Measurements from ENCODE around the gene CNTN4.

The CNTN4 gene

DNA sequence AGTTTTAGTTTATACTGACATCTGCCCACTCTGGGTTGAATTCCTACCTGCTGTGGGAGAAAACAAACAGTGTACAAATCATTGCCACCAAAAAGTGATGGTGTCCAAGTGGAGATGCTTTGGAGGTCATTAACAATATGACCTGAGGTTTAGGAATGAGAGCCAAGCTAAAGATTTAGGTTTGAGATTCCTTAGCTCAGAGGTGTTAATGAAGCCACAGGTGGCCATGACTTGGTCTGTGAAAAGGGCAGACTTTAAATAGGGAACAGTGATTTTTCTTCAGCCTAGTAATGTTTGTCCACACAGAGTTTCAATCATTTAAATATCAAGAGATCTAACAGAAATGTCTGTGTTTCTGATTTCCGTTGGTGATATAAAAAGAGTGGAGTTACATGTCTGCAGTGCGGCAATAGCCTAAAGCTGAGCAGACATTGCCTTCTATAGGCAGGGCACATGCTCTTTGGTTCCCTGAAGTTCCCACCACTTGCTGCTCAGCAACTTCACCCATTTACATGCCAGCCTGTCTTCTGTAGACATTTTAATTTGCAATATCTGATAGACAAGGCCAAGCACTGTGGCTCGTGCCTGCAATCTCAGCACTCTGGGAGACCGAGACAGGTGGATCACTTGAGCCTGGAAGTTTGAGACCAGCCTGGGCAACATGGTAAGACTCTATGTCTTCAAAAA, 588.3 kb downstream of the CNTN4 start:
- TF ChIP-seq, protein P1, sequence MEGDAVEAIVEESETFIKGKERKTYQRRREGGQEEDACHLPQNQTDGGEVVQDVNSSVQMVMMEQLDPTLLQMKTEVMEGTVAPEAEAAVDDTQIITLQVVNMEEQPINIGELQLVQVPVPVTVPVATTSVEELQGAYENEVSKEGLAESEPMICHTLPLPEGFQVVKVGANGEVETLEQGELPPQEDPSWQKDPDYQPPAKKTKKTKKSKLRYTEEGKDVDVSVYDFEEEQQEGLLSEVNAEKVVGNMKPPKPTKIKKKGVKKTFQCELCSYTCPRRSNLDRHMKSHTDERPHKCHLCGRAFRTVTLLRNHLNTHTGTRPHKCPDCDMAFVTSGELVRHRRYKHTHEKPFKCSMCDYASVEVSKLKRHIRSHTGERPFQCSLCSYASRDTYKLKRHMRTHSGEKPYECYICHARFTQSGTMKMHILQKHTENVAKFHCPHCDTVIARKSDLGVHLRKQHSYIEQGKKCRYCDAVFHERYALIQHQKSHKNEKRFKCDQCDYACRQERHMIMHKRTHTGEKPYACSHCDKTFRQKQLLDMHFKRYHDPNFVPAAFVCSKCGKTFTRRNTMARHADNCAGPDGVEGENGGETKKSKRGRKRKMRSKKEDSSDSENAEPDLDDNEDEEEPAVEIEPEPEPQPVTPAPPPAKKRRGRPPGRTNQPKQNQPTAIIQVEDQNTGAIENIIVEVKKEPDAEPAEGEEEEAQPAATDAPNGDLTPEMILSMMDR (IDR thresholded peaks at IDR 0.05; ENCODE audit: insufficient read depth, low read depth, low read length, missing control alignments): no peak
- DNase-seq (ENCODE audit: low read depth): no peak
- no peak overlapping the region for H3K4me3 ChIP-seq (ENCODE audit: low read length)

- TF ChIP-seq, protein P1 (IDR thresholded peaks at IDR 0.05; ENCODE audit: insufficient read depth, low read depth, low read length, missing control alignments): no peak
Measured at GRCh38 chr3:2697589-2697988, 598.9 kb downstream of the CNTN4 start.

DNA sequence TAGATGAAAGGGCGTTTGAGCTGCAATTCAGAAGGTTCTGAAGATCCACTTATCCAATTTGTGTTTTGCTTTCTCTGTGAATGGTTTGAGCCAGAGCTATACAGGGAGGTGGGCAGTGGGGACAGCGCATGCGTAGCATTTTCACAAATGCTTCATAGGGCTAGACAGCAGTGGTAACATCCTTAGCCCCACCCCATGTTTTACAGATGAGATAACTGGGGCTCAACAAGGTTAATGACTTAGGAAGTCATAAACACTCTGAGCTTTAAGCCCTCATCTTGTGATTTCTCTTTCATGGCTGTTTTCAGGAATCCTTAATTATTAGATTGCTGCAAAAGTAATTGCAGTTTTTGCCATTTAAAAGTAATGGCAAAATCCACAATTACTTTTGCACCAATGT, 602.8 kb downstream of the CNTN4 start:
- TF ChIP-seq, protein P1 (IDR thresholded peaks at IDR 0.05; ENCODE audit: insufficient read depth, low read depth, low read length, missing control alignments): no peak
- DNase-seq (ENCODE audit: low read depth): no peak
- H3K4me3 ChIP-seq (ENCODE audit: low read length): no peak overlapping the region

More at GRCh38 chr3:2697589-2697988, 598.9 kb downstream of the CNTN4 start:
- DNase-seq (ENCODE audit: low read depth): no peak
- no peak overlapping the region for H3K4me3 ChIP-seq (ENCODE audit: low read length)

- TF ChIP-seq, protein P1 (IDR thresholded peaks at IDR 0.05; ENCODE audit: insufficient read depth, low read depth, low read length, missing control alignments): no peak
- no peak overlapping the region for H3K4me3 ChIP-seq (ENCODE audit: low read length)
Measured at GRCh38 chr3:2706144-2706835, 607.6 kb downstream of the CNTN4 start.

GRCh38 chr3:2706836-2707210, 608.2 kb downstream of the CNTN4 start:
- no peak for DNase-seq (ENCODE audit: low read depth)
- TF ChIP-seq, protein P1 (IDR thresholded peaks at IDR 0.05; ENCODE audit: insufficient read depth, low read depth, low read length, missing control alignments): no peak
- no peak overlapping the region for H3K4me3 ChIP-seq (ENCODE audit: low read length)

More at GRCh38 chr3:2706144-2706835, 607.6 kb downstream of the CNTN4 start:
- no peak for DNase-seq (ENCODE audit: low read depth)

DNA sequence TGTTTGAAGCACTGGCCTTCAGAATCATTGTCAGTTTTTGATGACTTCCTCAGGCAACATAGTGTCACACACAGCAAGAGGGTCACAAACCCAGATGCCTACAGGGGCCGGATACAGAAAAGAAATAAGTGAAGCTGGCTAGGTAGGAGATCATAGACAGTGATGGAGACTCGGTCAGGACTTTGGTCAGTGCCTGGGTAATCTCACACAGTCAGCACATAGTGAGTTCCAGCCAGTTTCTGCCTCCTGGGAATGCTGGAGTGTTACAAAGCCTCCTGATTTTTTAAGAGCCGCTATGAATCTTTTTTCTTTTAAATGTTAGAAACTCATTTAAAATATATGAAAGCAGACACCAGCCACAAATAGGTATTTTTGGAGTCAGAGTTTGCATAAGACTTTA, 612.4 kb downstream of the CNTN4 start:
- TF ChIP-seq, protein P1 (IDR thresholded peaks at IDR 0.05; ENCODE audit: insufficient read depth, low read depth, low read length, missing control alignments): no peak

More for the DNA sequence above, 612.4 kb downstream of the CNTN4 start:
- DNase-seq (ENCODE audit: low read depth): no peak
- H3K4me3 ChIP-seq (ENCODE audit: low read length): no peak overlapping the region

Data from epithelial cell of esophagus (primary cell).